GM12878 (cell line): Measurements from ENCODE around the gene INTS13. TPM values are rescaled to one million over a fixed set of nuclear protein-coding genes. Genes with fewer than 3 reads are reported as not detected.

Source experiments
- GATAD2B ChIP-seq: fragments of 450-650 bp; conservative IDR thresholded peaks from 2 replicates; pipeline ENCODE4 v1.6.1; 2017; ENCODE audit warnings: low read depth, mild to moderate bottlenecking, moderate library complexity
- MEF2A ChIP-seq: IDR thresholded peaks from 2 replicates; pipeline ENCODE4 v1.6.1; 2011; ENCODE audit warnings: low read depth, mild to moderate bottlenecking, low read length, moderate library complexity; ENCODE audit not compliant: insufficient read depth
- ZNF622 ChIP-seq: fragments of 450-650 bp; IDR thresholded peaks from 2 replicates; pipeline ENCODE4 v1.6.1; 2017; ENCODE audit warnings: mild to moderate bottlenecking, inconsistent platforms
- polyA plus RNA-seq, 11 experiments: library from polyadenylated mRNA; depleted of rRNA in 4 of 11; unstranded in 6 of 11; stranded (reverse) in 5 of 11; fragments of >200 nt; fragmentation: Nextera tagmentation in 4 of 11; fragmentation: Illumina TruSeq in 1 of 11; extraction: Ambion mirVana in 4 of 11; extraction: Trizol in 1 of 11; gene quantifications; 1 replicate in 1 of 11; 2 replicates in 10 of 11; pipeline versions ENCODE4 v1.2.1 to v1.2.3, GENCODE V29; 2011 to 2016; ENCODE audit warnings: inconsistent platforms in 2 of 11, missing spikeins in 2 of 11, low read depth in 1 of 11
- total RNA-seq, 4 experiments: library from RNA; depleted of rRNA in 3 of 4; stranded (reverse); fragments of >200 nt in 3 of 4; fragmentation: Illumina TruSeq in 1 of 4; extraction: Trizol in 1 of 4; gene quantifications; 2 replicates each; pipeline versions ENCODE4 v1.2.1 to v1.2.3, GENCODE V29; 2013 to 2021
- TF ChIP-seq, protein P1 (sequence below): fragments of 450-650 bp; IDR thresholded peaks from 2 replicates; pipeline ENCODE4 v1.6.1; 2018; ENCODE audit warnings: borderline replicate concordance, mild to moderate bottlenecking; ENCODE audit not compliant: partially characterized antibody
- TF ChIP-seq, protein P2 (sequence below): fragments of 450-650 bp; IDR thresholded peaks from 2 replicates; pipeline ENCODE4 v1.6.1; 2014; ENCODE audit warnings: mild to moderate bottlenecking
- TF ChIP-seq, protein P3 (sequence below): fragments of 450-650 bp; IDR thresholded peaks from 2 replicates; pipeline ENCODE4 v1.6.1; 2018; ENCODE audit warnings: mild to moderate bottlenecking, low read depth, moderate library complexity; ENCODE audit not compliant: partially characterized antibody
- TF ChIP-seq, protein P4 (sequence below): IDR thresholded peaks from 2 replicates; pipeline ENCODE4 v1.6.1; 2011; ENCODE audit warnings: low read depth, low read length, improper control_type of control experiment, borderline replicate concordance

INTS13 gene
- total and polyA plus RNA-seq, 10 of the 15 experiments (the other 5 are each of a cell fraction or from before 2014, with no cell fraction given), result 33.4 to 72.0 (median 59.9) TPM

DNA sequence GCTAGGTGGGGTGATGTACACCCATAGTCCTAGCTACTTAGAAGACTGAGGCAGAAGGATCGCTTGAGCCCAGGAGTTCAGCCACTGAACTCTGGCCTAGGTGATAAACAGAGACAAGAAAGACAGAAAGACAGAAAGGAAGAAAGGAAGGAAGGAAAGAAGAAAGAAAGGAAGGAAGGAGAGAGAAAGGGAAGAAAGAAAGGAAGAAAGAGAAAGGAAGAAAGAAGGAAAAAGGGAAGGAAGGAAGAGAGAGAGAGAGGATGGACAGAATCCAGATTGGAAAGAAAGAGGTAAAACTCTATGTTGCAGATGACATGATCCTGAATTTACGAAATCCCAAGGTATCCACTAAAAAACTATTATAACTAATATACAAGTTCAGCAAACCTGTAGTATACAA is 8.2 kb downstream of the INTS13 start (continued):
- TF ChIP-seq, protein P1, sequence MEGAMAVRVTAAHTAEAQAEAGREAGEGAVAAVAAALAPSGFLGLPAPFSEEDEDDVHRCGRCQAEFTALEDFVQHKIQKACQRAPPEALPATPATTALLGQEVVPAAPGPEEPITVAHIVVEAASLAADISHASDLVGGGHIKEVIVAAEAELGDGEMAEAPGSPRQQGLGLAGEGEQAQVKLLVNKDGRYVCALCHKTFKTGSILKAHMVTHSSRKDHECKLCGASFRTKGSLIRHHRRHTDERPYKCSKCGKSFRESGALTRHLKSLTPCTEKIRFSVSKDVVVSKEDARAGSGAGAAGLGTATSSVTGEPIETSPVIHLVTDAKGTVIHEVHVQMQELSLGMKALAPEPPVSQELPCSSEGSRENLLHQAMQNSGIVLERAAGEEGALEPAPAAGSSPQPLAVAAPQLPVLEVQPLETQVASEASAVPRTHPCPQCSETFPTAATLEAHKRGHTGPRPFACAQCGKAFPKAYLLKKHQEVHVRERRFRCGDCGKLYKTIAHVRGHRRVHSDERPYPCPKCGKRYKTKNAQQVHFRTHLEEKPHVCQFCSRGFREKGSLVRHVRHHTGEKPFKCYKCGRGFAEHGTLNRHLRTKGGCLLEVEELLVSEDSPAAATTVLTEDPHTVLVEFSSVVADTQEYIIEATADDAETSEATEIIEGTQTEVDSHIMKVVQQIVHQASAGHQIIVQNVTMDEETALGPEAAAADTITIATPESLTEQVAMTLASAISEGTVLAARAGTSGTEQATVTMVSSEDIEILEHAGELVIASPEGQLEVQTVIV, result no peak
- TF ChIP-seq ZNF622 (no peak), GATAD2B (no peak), MEF2A (no peak)
- TF ChIP-seq, protein P2, sequence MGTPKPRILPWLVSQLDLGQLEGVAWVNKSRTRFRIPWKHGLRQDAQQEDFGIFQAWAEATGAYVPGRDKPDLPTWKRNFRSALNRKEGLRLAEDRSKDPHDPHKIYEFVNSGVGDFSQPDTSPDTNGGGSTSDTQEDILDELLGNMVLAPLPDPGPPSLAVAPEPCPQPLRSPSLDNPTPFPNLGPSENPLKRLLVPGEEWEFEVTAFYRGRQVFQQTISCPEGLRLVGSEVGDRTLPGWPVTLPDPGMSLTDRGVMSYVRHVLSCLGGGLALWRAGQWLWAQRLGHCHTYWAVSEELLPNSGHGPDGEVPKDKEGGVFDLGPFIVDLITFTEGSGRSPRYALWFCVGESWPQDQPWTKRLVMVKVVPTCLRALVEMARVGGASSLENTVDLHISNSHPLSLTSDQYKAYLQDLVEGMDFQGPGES, result no peak
- TF ChIP-seq, protein P3, sequence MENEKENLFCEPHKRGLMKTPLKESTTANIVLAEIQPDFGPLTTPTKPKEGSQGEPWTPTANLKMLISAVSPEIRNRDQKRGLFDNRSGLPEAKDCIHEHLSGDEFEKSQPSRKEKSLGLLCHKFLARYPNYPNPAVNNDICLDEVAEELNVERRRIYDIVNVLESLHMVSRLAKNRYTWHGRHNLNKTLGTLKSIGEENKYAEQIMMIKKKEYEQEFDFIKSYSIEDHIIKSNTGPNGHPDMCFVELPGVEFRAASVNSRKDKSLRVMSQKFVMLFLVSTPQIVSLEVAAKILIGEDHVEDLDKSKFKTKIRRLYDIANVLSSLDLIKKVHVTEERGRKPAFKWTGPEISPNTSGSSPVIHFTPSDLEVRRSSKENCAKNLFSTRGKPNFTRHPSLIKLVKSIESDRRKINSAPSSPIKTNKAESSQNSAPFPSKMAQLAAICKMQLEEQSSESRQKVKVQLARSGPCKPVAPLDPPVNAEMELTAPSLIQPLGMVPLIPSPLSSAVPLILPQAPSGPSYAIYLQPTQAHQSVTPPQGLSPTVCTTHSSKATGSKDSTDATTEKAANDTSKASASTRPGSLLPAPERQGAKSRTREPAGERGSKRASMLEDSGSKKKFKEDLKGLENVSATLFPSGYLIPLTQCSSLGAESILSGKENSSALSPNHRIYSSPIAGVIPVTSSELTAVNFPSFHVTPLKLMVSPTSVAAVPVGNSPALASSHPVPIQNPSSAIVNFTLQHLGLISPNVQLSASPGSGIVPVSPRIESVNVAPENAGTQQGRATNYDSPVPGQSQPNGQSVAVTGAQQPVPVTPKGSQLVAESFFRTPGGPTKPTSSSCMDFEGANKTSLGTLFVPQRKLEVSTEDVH, result no peak
- TF ChIP-seq, protein P4, sequence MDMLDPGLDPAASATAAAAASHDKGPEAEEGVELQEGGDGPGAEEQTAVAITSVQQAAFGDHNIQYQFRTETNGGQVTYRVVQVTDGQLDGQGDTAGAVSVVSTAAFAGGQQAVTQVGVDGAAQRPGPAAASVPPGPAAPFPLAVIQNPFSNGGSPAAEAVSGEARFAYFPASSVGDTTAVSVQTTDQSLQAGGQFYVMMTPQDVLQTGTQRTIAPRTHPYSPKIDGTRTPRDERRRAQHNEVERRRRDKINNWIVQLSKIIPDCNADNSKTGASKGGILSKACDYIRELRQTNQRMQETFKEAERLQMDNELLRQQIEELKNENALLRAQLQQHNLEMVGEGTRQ, result no peak
